ENCODE data around the gene LBP.

Gene LBP

DNA sequence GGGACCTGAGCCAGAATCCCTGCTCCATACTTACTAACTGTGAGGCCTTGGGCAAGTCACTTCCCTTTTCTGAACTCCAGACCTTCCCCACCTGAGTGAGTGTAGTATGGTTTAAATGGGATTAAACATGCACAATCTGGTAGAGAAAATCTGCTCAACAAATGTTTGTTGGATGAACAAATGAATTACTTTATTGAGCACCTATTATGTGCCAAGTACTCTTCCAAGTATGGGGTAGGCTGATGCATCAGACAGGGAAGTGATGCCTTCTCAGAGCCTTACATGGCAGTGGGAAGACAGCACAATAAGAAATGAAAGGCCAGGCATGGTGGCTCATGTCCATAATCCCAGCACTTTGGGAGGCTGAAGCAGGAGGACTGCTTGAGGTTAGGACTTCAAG, 15.0 kb upstream of the LBP start:
- Histone ChIP-seq H3K9ac (ENCODE audit: low read length) (no peak overlapping the region), H2AFZ (ENCODE audit: low read length) (no peak overlapping the region), H3K9me2 (ENCODE audit: low read depth, low read length) (no peaks in the 10 kb centered on the region), H3K4me2 (ENCODE audit: low read length) (no peak overlapping the region), H4K20me1 (ENCODE audit: insufficient read depth, low read length) (no peaks in the 10 kb centered on the region), H3K27me3 (ENCODE audit: insufficient read depth, low read length) (no peaks in the 10 kb centered on the region; the same call in 1 of the 2 replicates), H3F3A (ENCODE audit: insufficient read depth, low read length) (no peaks in the 10 kb centered on the region), H3K4me3 (ENCODE audit: low read depth, low read length, poor library complexity, severe bottlenecking) (no peak overlapping the region), H3K4me1 (ENCODE audit: insufficient read depth, low read length, severe bottlenecking) (no peaks in the 10 kb centered on the region), H3K27ac (ENCODE audit: low read depth, low read length, poor library complexity, severe bottlenecking) (no peak overlapping the region), H3K36me3 (ENCODE audit: insufficient read depth, low read length) (no peaks in the 10 kb centered on the region), H3K79me2 (ENCODE audit: insufficient read depth, low read length) (no peaks in the 10 kb centered on the region), H3K9me3 (ENCODE audit: low read length) (no peaks in the 10 kb centered on the region)
- TF ChIP-seq, protein P1, sequence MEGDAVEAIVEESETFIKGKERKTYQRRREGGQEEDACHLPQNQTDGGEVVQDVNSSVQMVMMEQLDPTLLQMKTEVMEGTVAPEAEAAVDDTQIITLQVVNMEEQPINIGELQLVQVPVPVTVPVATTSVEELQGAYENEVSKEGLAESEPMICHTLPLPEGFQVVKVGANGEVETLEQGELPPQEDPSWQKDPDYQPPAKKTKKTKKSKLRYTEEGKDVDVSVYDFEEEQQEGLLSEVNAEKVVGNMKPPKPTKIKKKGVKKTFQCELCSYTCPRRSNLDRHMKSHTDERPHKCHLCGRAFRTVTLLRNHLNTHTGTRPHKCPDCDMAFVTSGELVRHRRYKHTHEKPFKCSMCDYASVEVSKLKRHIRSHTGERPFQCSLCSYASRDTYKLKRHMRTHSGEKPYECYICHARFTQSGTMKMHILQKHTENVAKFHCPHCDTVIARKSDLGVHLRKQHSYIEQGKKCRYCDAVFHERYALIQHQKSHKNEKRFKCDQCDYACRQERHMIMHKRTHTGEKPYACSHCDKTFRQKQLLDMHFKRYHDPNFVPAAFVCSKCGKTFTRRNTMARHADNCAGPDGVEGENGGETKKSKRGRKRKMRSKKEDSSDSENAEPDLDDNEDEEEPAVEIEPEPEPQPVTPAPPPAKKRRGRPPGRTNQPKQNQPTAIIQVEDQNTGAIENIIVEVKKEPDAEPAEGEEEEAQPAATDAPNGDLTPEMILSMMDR (IDR thresholded peaks at IDR 0.05; ENCODE audit: low read length), result no peak
- TF ChIP-seq EZH2 (IDR thresholded peaks at IDR 0.05; ENCODE audit: borderline replicate concordance, low read length), result no peak

DNA sequence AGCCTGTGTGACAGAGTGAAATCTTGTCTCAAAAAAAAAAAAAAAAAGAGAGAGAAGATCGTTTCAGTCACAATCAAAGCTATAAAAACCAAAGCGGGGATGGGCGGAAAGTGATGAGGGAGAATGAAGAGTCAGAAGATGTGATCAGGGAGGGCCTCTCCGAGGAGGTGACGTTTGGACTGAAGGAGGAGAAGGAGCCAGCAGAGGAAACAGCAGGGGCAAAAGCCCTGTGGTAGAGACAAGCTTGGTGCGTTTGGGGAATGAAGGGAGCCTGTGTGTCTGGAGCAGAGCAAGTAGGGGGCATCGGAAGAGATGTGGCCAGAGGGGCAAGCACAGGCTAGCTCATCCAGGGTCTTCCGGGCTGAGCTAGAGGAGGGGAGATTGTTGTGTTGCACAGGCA, 14.5 kb upstream of the LBP start:
- Histone ChIP-seq H3K27me3 (ENCODE audit: insufficient read depth, low read length) (no peaks in the 10 kb centered on the region; the same call in 1 of the 2 replicates), H2AFZ (ENCODE audit: low read length) (no peak overlapping the region), H3K27ac (ENCODE audit: low read depth, low read length, poor library complexity, severe bottlenecking) (no peak overlapping the region), H4K20me1 (ENCODE audit: insufficient read depth, low read length) (no peaks in the 10 kb centered on the region), H3K36me3 (ENCODE audit: insufficient read depth, low read length) (no peaks in the 10 kb centered on the region), H3K9me3 (ENCODE audit: low read length) (no peaks in the 10 kb centered on the region), H3K4me2 (ENCODE audit: low read length) (no peak overlapping the region), H3K4me3 (ENCODE audit: low read depth, low read length, poor library complexity, severe bottlenecking) (no peak overlapping the region), H3F3A (ENCODE audit: insufficient read depth, low read length) (no peaks in the 10 kb centered on the region), H3K9me2 (ENCODE audit: low read depth, low read length) (no peaks in the 10 kb centered on the region), H3K9ac (ENCODE audit: low read length) (no peak overlapping the region), H3K4me1 (ENCODE audit: insufficient read depth, low read length, severe bottlenecking) (no peaks in the 10 kb centered on the region), H3K79me2 (ENCODE audit: insufficient read depth, low read length) (no peaks in the 10 kb centered on the region)
- TF ChIP-seq, protein P1 (IDR thresholded peaks at IDR 0.05; ENCODE audit: low read length), result no peak
- no peak for TF ChIP-seq EZH2 (IDR thresholded peaks at IDR 0.05; ENCODE audit: borderline replicate concordance, low read length)

DNA sequence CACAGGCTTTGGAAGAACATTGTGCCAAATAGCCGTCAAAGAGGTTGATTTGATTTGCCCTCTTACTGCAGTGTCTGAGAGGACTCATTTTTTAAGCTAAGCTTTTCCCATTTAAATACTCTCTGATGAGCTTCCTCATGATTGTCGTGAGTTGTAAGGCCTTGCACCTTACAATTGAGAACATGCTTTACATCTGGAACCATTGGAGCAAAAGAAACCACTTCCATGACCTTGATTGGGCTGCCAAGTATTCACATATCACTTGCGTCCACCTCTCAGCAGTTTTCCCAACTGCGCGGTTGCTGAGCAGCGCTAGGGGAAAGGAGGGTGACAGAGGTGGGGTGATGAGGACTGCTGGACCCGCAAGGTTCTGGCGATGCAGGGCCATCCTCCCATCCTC, 12.3 kb upstream of the LBP start:
- no peaks in the 10 kb centered on the region for H3F3A ChIP-seq (ENCODE audit: insufficient read depth, low read length)
- H3K4me1 ChIP-seq (ENCODE audit: insufficient read depth, low read length, severe bottlenecking), result no peaks in the 10 kb centered on the region
- H3K36me3 ChIP-seq (ENCODE audit: insufficient read depth, low read length), result no peaks in the 10 kb centered on the region
- no peaks in the 10 kb centered on the region for H3K9me2 ChIP-seq (ENCODE audit: low read depth, low read length)
- no peak overlapping the region for H3K9ac ChIP-seq (ENCODE audit: low read length)
- no peaks in the 10 kb centered on the region for H4K20me1 ChIP-seq (ENCODE audit: insufficient read depth, low read length)
- H2AFZ ChIP-seq (ENCODE audit: low read length), result no peak overlapping the region
- no peak overlapping the region for H3K27ac ChIP-seq (ENCODE audit: low read depth, low read length, poor library complexity, severe bottlenecking)
- H3K9me3 ChIP-seq (ENCODE audit: low read length), result peaks cover 9% of the 10 kb centered on the region
- no peak overlapping the region for H3K4me2 ChIP-seq (ENCODE audit: low read length)
- H3K79me2 ChIP-seq (ENCODE audit: insufficient read depth, low read length), result no peaks in the 10 kb centered on the region
- no peaks in the 10 kb centered on the region; the same call in 1 of the 2 replicates for H3K27me3 ChIP-seq (ENCODE audit: insufficient read depth, low read length)
- H3K4me3 ChIP-seq (ENCODE audit: low read depth, low read length, poor library complexity, severe bottlenecking), result no peak overlapping the region
- no peak for TF ChIP-seq EZH2 (IDR thresholded peaks at IDR 0.05; ENCODE audit: borderline replicate concordance, low read length)
- TF ChIP-seq, protein P1 (IDR thresholded peaks at IDR 0.05; ENCODE audit: low read length), result no peak

All from OCI-LY1 (cell line).